ENCODE measurements around the gene CABP1. TPM values are rescaled to one million over a fixed set of nuclear protein-coding genes. Genes with fewer than 3 reads are reported as not detected.
A peak's percentile ranks its signal among the peaks of the same experiment; 100 is the strongest.

The CABP1 gene
- total RNA-seq, 3 donors from 2014 or later: 0.80 to 2.3 TPM; not detected in 1

DNA sequence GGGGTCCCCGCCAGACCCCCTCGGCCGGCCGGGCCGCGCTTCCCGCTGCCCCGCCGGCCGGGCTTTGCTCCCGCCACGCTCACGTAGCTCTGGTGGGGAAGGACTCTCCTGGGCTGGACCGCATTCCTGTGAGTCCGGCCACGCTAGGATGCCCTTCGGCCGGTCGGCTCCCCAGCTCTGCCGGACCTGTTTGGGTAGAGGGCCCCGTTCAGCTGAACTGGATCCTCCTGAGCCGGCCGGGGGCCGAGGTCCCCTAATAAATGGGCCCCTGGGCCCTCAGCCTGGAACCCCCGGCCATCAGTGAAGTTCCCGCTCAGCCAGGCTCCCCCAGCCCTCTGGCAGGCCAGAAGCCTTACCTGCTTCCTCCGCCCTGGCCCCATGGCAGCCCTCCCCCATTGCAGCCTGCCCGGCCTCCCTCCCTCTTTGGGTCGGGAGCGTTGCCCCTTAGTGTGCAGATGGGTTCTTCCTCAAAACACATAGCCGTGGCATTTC, 70.4 kb downstream of the CABP1 start:
- Histone ChIP-seq H3K27me3 (no peaks in the 10 kb centered on the region), H3K4me3 (peak overlapping the region; percentile 73 to 87 (median 83)), H3K9me3 (no peaks in the 10 kb centered on the region), H3K27ac (peak overlapping the region; percentile 85 to 92), H3K36me3 (no peaks in the 10 kb centered on the region), H3K4me1 (peaks cover 0 to 3% of the 10 kb centered on the region in 2 donors)
- no peak for TF ChIP-seq POLR2AphosphoS5 (IDR thresholded peaks at IDR 0.05)
- TF ChIP-seq POLR2A (IDR thresholded peaks at IDR 0.05): no peak
- TF ChIP-seq, protein P1, sequence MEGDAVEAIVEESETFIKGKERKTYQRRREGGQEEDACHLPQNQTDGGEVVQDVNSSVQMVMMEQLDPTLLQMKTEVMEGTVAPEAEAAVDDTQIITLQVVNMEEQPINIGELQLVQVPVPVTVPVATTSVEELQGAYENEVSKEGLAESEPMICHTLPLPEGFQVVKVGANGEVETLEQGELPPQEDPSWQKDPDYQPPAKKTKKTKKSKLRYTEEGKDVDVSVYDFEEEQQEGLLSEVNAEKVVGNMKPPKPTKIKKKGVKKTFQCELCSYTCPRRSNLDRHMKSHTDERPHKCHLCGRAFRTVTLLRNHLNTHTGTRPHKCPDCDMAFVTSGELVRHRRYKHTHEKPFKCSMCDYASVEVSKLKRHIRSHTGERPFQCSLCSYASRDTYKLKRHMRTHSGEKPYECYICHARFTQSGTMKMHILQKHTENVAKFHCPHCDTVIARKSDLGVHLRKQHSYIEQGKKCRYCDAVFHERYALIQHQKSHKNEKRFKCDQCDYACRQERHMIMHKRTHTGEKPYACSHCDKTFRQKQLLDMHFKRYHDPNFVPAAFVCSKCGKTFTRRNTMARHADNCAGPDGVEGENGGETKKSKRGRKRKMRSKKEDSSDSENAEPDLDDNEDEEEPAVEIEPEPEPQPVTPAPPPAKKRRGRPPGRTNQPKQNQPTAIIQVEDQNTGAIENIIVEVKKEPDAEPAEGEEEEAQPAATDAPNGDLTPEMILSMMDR (IDR thresholded peaks at IDR 0.05): no peak
- intact Hi-C loops (cut with DNase I; ENCODE audit: low total_unique reads): no loop called here
- DNase-seq (ENCODE audit: low spot score in 2 of 2): no peak

GRCh38 chr12:120711411-120711810, 71.0 kb downstream of the CABP1 start:
- Histone ChIP-seq H3K27ac (peak overlapping the region; percentile 85 to 92), H3K36me3 (no peaks in the 10 kb centered on the region), H3K4me3 (peak overlapping the region; percentile 73 to 87 (median 83)), H3K9me3 (no peaks in the 10 kb centered on the region), H3K4me1 (peaks cover 0 to 3% of the 10 kb centered on the region in 2 donors), H3K27me3 (no peaks in the 10 kb centered on the region)
- no peak for DNase-seq (ENCODE audit: low spot score in 2 of 2)
- intact Hi-C loops (cut with DNase I; ENCODE audit: low total_unique reads): no loop called here
- TF ChIP-seq POLR2A (IDR thresholded peaks at IDR 0.05) (no peak), POLR2AphosphoS5 (IDR thresholded peaks at IDR 0.05) (no peak)
- TF ChIP-seq, protein P1 (IDR thresholded peaks at IDR 0.05): no peak

GRCh38 chr12:120712610-120713009, 72.2 kb downstream of the CABP1 start:
- Histone ChIP-seq H3K4me3 (no peak overlapping the region), H3K4me1 (peaks cover 0 to 3% of the 10 kb centered on the region in 2 donors), H3K27me3 (no peaks in the 10 kb centered on the region), H3K27ac (no peak overlapping the region), H3K9me3 (no peaks in the 10 kb centered on the region), H3K36me3 (no peaks in the 10 kb centered on the region)
- TF ChIP-seq, protein P1 (IDR thresholded peaks at IDR 0.05): no peak
- TF ChIP-seq POLR2AphosphoS5 (IDR thresholded peaks at IDR 0.05): no peak
- TF ChIP-seq POLR2A (IDR thresholded peaks at IDR 0.05): no peak
- intact Hi-C loops (cut with DNase I; ENCODE audit: low total_unique reads): no loop called here
- no peak for DNase-seq (ENCODE audit: low spot score in 2 of 2)

DNA sequence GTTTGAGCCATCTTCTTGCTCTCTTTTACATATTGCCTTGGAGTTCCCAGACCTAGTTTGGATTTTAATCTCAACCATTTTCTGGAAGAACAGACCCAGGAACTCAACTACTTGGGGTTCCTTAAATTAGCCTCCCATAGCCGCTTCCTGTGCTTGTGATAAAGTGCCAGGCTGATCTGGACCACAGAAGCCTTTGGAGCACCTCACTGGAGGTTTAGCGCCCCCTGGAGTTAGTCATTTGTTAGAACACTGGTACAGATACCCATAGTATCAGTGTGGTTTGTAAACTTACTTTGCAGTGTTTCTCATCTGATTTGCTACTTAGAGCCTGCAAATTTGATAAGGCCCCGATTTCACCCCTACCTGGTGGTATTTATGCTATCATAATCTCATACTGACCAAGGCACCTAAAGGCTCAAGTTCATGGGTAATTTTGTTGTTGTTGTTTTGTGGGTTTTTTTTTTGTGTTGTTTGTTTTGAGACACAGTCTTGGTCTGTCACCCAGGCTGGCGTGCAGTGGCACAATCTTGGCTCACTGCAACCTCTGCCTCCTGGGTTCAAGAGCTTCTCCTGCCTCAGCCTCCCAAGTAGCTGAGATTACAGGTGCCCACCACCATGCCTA, 73.5 kb downstream of the CABP1 start:
- Histone ChIP-seq H3K27me3 (no peaks in the 10 kb centered on the region), H3K36me3 (no peaks in the 10 kb centered on the region), H3K4me1 (peaks cover 0 to 3% of the 10 kb centered on the region in 2 donors), H3K9me3 (no peaks in the 10 kb centered on the region), H3K4me3 (no peak overlapping the region), H3K27ac (no peak overlapping the region)
- DNase-seq (ENCODE audit: low spot score in 2 of 2): peak in 1 of 2 donors; percentile 33
- TF ChIP-seq POLR2A (IDR thresholded peaks at IDR 0.05): no peak
- TF ChIP-seq POLR2AphosphoS5 (IDR thresholded peaks at IDR 0.05): no peak
- TF ChIP-seq, protein P1 (IDR thresholded peaks at IDR 0.05): peak in 2 of 3 donors; percentile 64 to 72
- intact Hi-C loops (cut with DNase I; ENCODE audit: low total_unique reads): no loop called here

Other genes with a start within 250 kb of the CABP1 start
- gene COX6A1, start 202.5 kb upstream of the CABP1 start, total RNA-seq: 100 to 1,000 TPM; 464 to 649 (median 599) TPM
- 10 to 100 TPM; 10.2 to 21.3 (median 13.0) TPM for gene TRIAP1, start 194.2 kb upstream of the CABP1 start, total RNA-seq
- gene GATC, start 194.2 kb upstream of the CABP1 start, total RNA-seq: 10 to 100 TPM; 26.5 to 35.8 (median 32.5) TPM
- 10 to 100 TPM; 65.9 to 97.3 (median 82.5) TPM for gene SRSF9, start 170.9 kb upstream of the CABP1 start, total RNA-seq
- 100 to 1,000 TPM; 155 to 170 (median 167) TPM for gene DYNLL1, start 144.5 kb upstream of the CABP1 start, total RNA-seq
- 10 to 100 TPM; 26.2 to 33.0 (median 26.5) TPM for gene COQ5, start 111.5 kb upstream of the CABP1 start, total RNA-seq
- gene RNF10, start 106.3 kb upstream of the CABP1 start, total RNA-seq: 100 to 1,000 TPM; 112 to 164 (median 149) TPM
- gene POP5, start 59.2 kb upstream of the CABP1 start, total RNA-seq: 10 to 100 TPM; 35.4 to 43.8 (median 42.4) TPM
- 10 to 100 TPM; 67.6 to 75.4 (median 67.8) TPM for gene MLEC, start 46.5 kb downstream of the CABP1 start, total RNA-seq
- gene UNC119B, start 69.8 kb downstream of the CABP1 start, total RNA-seq: 10 to 100 TPM; 19.2 to 24.0 (median 22.0) TPM
- 100 to 1,000 TPM in 1 of 3 donors, 10 to 100 TPM in 2; 38.3 to 114 (median 54.3) TPM for gene ACADS, start 85.2 kb downstream of the CABP1 start, total RNA-seq